Keratinocyte (primary cell): Measurements from ENCODE around the gene TMED10. TPM values are rescaled to one million over a fixed set of nuclear protein-coding genes. Genes with fewer than 3 reads are reported as not detected.
A peak's percentile ranks its signal among the peaks of the same experiment; 100 is the strongest.

Source experiments
- DNase-seq: peaks from one replicate; pipeline ENCODE4 v3.0.0-alpha.2; 2011; ENCODE audit warnings: low read depth, missing footprints, low spot score
- FAIRE-seq: peaks from 2 replicates; lab custom pipeline; 2011; peaks lifted over from hg19 to GRCh38; lab: Jason Lieb, UNC
- H2AFZ ChIP-seq: 2 replicates; pipeline ENCODE4 v1.6.0; 2012; ENCODE audit warnings: low read length, control low read depth, inconsistent platforms; ENCODE audit not compliant: control insufficient read depth
- H3K27ac ChIP-seq: 2 replicates; pipeline ENCODE4 v1.5.1; 2011; ENCODE audit warnings: low read length; ENCODE audit not compliant: control insufficient read depth, insufficient read depth
- H3K27me3 ChIP-seq: 3 replicates; pipeline ENCODE4 v1.6.0; 2011; ENCODE audit warnings: low read length; ENCODE audit not compliant: control insufficient read depth, insufficient read depth; ENCODE audit errors: extremely low read depth
- H3K36me3 ChIP-seq, 2 experiments: 2 replicates in 1 of 2; 3 replicates in 1 of 2; pipeline ENCODE4 v1.5.1; 2011; ENCODE audit warnings: low read length in 2 of 2, mild to moderate bottlenecking in 1 of 2; ENCODE audit not compliant: control insufficient read depth in 2 of 2, insufficient read depth in 2 of 2; ENCODE audit errors: extremely low read depth in 1 of 2
- H3K4me1 ChIP-seq: 3 replicates; pipeline ENCODE4 v1.5.1; 2011; ENCODE audit warnings: low read length; ENCODE audit not compliant: control insufficient read depth, insufficient read depth; ENCODE audit errors: extremely low read depth
- H3K4me2 ChIP-seq: 3 replicates; pipeline ENCODE4 v1.6.0; 2011; ENCODE audit warnings: low read depth, low read length; ENCODE audit not compliant: control insufficient read depth, insufficient read depth; ENCODE audit errors: extremely low read depth
- H3K4me3 ChIP-seq, 3 experiments: fragments of 200-600 bp in 1 of 3; sonication (generic) in 1 of 3; 2 replicates in 2 of 3; 3 replicates in 1 of 3; pipeline ENCODE4 v1.5.1; 2011 to 2016; ENCODE audit warnings: low read length in 3 of 3, mild to moderate bottlenecking in 3 of 3, control low read depth in 2 of 3, inconsistent platforms in 1 of 3, low read depth in 1 of 3, mixed read lengths in 1 of 3, mixed run types in 1 of 3, moderate library complexity in 1 of 3; ENCODE audit not compliant: control insufficient read depth in 2 of 3, insufficient read depth in 2 of 3; ENCODE audit errors: extremely low read depth in 1 of 3
- H3K79me2 ChIP-seq: 2 replicates; pipeline ENCODE4 v1.6.0; 2012; ENCODE audit warnings: low read length; ENCODE audit not compliant: control insufficient read depth, insufficient read depth
- H3K9ac ChIP-seq: 3 replicates; pipeline ENCODE4 v1.6.0; 2011; ENCODE audit warnings: low read length; ENCODE audit not compliant: control insufficient read depth, insufficient read depth; ENCODE audit errors: extremely low read depth
- H3K9me1 ChIP-seq: 3 replicates; pipeline ENCODE4 v1.6.0; 2011; ENCODE audit warnings: low read length; ENCODE audit not compliant: control insufficient read depth, insufficient read depth; ENCODE audit errors: extremely low read depth
- H3K9me3 ChIP-seq: 2 replicates; pipeline ENCODE4 v1.5.1; 2012; ENCODE audit warnings: low read depth, low read length; ENCODE audit not compliant: control insufficient read depth
- H4K20me1 ChIP-seq: 3 replicates; pipeline ENCODE4 v1.6.0; 2011; ENCODE audit warnings: low read length; ENCODE audit not compliant: control insufficient read depth, insufficient read depth; ENCODE audit errors: extremely low read depth
- EZH2 ChIP-seq: IDR thresholded peaks from one replicate; pipeline ENCODE4 v1.6.1; 2012; ENCODE audit warnings: inconsistent platforms, mild to moderate bottlenecking, low read length, moderate library complexity
- dilution Hi-C: fragments of 300-500 bp; cut with MboI; formaldehyde crosslinking; loops from one replicate; pipeline ENCODE4 v1.7.0; 2020; ENCODE audit warnings: low sequenced_read_pairs; ENCODE audit not compliant: extremely low pct_ligation_motif_present
- polyA plus RNA-seq, 5 experiments: library from polyadenylated mRNA; depleted of rRNA in 3 of 5; stranded (reverse) in 3 of 5; stranded (forward) in 1 of 5; unstranded in 1 of 5; fragments of >200 nt; gene quantifications; 1 replicate in 1 of 5; 2 replicates in 3 of 5; 3 replicates in 1 of 5; pipeline versions ENCODE4 v1.2.1 to v1.2.3, GENCODE V29; 2011 to 2012; ENCODE audit warnings: missing spikeins in 2 of 5, low read depth in 1 of 5, low replicate concordance in 1 of 5
- TF ChIP-seq, protein P1 (sequence below), 3 experiments: IDR thresholded peaks in 1 of 3; conservative IDR thresholded peaks in 1 of 3; optimal IDR thresholded peaks in 1 of 3; 2 replicates in 2 of 3; 3 replicates in 1 of 3; pipeline versions ENCODE3 to v1.5.1; 2011; ENCODE audit warnings: low read length in 3 of 3, mild to moderate bottlenecking in 3 of 3, moderate library complexity in 2 of 3, control low read depth in 1 of 3, inconsistent platforms in 1 of 3; ENCODE audit not compliant: insufficient read depth in 2 of 3; ENCODE audit errors: extremely low read depth in 1 of 3

The TMED10 gene
- polyA plus RNA-seq, 1 donor (not counting 4 experiments of a cell fraction or from before 2014, with no cell fraction given), result 428 TPM

DNA sequence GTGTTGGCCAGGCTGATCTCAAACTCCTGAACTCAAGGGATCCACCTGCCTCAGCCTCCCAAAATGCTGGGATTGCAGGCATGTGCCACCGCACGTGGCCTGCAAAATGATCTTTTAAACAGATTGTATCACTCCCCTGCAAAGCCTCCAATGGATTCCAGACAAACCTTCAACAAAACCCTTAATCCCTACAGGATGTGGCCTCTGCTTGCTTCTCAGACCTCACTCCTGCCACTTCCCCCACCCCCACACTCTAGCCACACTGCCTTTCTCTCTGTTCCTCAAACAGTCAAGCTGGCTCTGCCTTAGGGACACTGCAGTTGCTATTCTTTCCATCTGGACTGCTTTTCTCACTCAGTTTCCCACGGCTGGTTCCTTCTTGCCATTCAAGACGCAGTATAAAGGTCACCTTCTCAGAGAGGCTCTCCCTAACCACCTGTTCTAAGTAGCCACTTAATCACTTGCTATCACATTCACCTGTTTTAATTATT is 47.3 kb upstream of the TMED10 start:
- Histone ChIP-seq H3K4me3 (no peak overlapping the region), H3K27me3 (no peaks in the 10 kb centered on the region), H3K4me1 (peaks cover 18% of the 10 kb centered on the region), H3K4me2 (no peak overlapping the region), H3K9ac (no peak overlapping the region), H4K20me1 (no peaks in the 10 kb centered on the region), H3K9me1 (no peaks in the 10 kb centered on the region), H3K36me3 (no peaks in the 10 kb centered on the region), H3K79me2 (no peaks in the 10 kb centered on the region), H2AFZ (no peak overlapping the region), H3K9me3 (no peaks in the 10 kb centered on the region), H3K27ac (no peak overlapping the region)
- dilution Hi-C loops, result no loop called here
- TF ChIP-seq EZH2, result no peak
- TF ChIP-seq, protein P1, sequence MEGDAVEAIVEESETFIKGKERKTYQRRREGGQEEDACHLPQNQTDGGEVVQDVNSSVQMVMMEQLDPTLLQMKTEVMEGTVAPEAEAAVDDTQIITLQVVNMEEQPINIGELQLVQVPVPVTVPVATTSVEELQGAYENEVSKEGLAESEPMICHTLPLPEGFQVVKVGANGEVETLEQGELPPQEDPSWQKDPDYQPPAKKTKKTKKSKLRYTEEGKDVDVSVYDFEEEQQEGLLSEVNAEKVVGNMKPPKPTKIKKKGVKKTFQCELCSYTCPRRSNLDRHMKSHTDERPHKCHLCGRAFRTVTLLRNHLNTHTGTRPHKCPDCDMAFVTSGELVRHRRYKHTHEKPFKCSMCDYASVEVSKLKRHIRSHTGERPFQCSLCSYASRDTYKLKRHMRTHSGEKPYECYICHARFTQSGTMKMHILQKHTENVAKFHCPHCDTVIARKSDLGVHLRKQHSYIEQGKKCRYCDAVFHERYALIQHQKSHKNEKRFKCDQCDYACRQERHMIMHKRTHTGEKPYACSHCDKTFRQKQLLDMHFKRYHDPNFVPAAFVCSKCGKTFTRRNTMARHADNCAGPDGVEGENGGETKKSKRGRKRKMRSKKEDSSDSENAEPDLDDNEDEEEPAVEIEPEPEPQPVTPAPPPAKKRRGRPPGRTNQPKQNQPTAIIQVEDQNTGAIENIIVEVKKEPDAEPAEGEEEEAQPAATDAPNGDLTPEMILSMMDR (optimal IDR thresholded peaks at IDR 0.05 in 1 of 3, IDR thresholded peaks at IDR 0.05 in 1 of 3, conservative IDR thresholded peaks at IDR 0.05 in 1 of 3; ENCODE audit: extremely low read depth in 1 of 3, insufficient read depth in 2 of 3, low read length in 3 of 3), result no peak
- no peak for FAIRE-seq
- DNase-seq, result no peak

DNA sequence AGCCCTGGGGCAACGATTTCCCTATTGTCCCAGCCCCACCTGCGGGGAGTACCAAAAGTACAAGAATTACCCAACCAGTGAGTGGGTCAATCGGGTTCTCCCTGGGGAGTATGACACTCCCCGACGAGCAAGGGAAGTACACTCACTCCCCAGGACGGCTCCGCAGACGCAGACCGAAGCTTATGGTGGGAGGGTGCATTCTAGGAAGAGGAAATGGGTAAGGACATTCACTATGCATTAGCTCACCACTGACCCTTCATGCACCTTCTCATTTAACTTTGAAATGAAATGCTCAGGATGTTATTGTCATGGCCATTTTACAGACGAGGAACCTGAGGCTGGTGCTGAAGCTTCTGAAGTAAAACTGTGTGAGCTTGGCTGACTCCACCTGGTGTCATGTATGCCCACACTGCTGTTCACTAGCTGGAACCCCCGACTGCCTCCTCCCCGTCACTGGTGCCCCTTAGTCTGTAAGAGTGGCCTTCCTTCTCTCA is 45.8 kb upstream of the TMED10 start:
- Histone ChIP-seq H3K27me3 (no peaks in the 10 kb centered on the region), H3K4me3 (no peak overlapping the region), H2AFZ (peak overlapping the region; percentile 58), H3K27ac (peak overlapping the region; percentile 81), H3K4me2 (peak overlapping the region; percentile 18), H3K79me2 (no peaks in the 10 kb centered on the region), H3K36me3 (no peaks in the 10 kb centered on the region), H3K4me1 (peaks cover 18% of the 10 kb centered on the region), H3K9me3 (no peaks in the 10 kb centered on the region), H3K9ac (peak overlapping the region; percentile 43), H3K9me1 (no peaks in the 10 kb centered on the region), H4K20me1 (no peaks in the 10 kb centered on the region)
- TF ChIP-seq EZH2, result no peak
- TF ChIP-seq, protein P1 (optimal IDR thresholded peaks at IDR 0.05 in 1 of 3, IDR thresholded peaks at IDR 0.05 in 1 of 3, conservative IDR thresholded peaks at IDR 0.05 in 1 of 3; ENCODE audit: extremely low read depth in 1 of 3, insufficient read depth in 2 of 3, low read length in 3 of 3), result peak in 1 of 3 experiments; percentile 28
- DNase-seq (no peak), FAIRE-seq (peak; percentile 88)
- dilution Hi-C loops, result no loop called here
